ENCODE measurements around the gene LCE2C. TPM values are rescaled to one million over a fixed set of nuclear protein-coding genes. Genes with fewer than 3 reads are reported as not detected.
"Not testable (repeated sequence)": the region's sequence is repeated elsewhere in the genome, so short reads cannot be mapped to it uniquely, and the experiment has no call there.

LCE2C gene, protein sequence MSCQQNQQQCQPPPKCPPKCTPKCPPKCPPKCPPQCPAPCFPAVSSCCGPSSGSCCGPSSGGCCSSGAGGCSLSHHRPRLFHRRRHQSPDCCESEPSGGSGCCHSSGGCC
- total RNA-seq = not detected

DNA sequence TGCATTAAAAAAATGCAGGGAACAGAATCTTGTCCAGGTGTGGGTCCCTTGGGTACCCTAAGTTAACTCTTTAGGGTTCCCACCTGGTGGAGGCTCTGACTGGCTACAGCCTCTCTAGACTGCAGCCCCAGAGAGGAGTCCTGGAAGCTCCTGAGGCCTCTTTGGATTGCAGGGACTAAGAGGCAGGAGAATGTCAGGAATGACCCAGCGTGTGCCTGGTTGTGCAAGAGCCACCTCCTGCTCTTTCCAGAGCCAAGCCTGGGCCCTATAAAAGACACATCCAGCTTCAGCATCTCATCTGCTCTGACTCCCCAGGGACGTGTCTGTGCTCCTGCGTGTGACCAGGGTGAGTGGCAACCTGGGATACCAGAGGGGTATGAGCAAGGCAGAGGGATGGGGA lies at the start of gene LCE2C:
Gene LCE2C, plus strand, starts transcription at position 297 of the 400 bp plus-strand sequence. CDS start 737 bp downstream, outside the sequence.
- H3K27me3 Mint-ChIP-seq = peaks cover 21% of the 10 kb centered on the region
- POLR2A ChIA-PET; H3K4me3 Mint-ChIP-seq; intact Hi-C loops (cut with micrococcal nuclease); H3K9me3 Mint-ChIP-seq; DNase-seq; H3K27ac Mint-ChIP-seq; H3K4me1 Mint-ChIP-seq (ENCODE audit: low read depth); CTCF ChIA-PET; H3K36me3 Mint-ChIP-seq: not testable (repeated sequence)

DNA sequence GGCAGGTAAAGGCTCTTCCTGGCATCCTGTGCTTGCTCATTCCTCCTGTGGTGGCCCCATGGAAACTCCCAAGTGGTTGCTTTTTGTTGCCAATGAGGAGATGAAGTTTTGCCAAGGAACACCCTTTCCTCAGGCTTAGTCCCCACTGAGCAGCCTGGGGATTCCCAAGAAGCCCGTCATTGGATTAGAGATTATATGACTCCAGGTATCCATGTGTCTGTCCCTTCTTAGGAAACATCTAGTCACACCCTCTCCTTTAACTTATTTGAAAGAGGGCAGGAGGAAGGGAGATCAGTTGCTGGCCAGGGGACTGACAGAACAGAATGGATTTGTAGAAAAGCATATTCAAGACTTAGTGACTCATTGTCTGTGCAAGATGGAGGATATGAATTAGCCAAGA lies 48.3 kb upstream of the LCE2C start:
- H3K27ac Mint-ChIP-seq = no peak overlapping the region
- no peaks in the 10 kb centered on the region for H3K36me3 Mint-ChIP-seq
- H3K9me3 Mint-ChIP-seq = no peaks in the 10 kb centered on the region
- intact Hi-C loops (cut with micrococcal nuclease) = no loop called here
- H3K4me3 Mint-ChIP-seq = no peak overlapping the region
- DNase-seq = no peak
- H3K4me1 Mint-ChIP-seq (ENCODE audit: low read depth) = peaks cover 2% of the 10 kb centered on the region
- POLR2A ChIA-PET = no interaction called here
- H3K27me3 Mint-ChIP-seq = peaks cover 39% of the 10 kb centered on the region
- CTCF ChIA-PET = no interaction called here

DNA sequence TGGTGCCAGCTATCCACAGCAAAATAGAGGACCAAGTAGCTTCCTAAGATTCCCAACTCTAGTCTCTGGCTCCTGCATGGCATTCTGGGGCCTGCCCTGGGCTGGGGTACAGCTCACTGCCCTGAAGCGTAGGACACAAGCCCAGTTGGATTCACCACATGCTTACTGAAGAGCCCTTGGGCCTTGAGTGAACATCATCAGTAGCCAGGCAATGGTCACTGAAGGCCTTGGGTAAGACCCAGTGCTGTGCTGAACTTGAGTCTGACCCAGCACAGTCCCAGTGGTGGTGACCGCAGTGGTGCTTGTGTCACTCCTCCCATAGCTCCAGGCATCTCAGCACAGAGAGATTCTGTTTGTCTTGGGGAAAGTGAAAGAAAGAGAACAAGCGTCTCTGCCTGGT lies 44.5 kb upstream of the LCE2C start:
- no peak for DNase-seq
- ChIA-PET CTCF (interaction anchor here (1.3 kb wide), 1 partner anchor 23 kb away, joined by 8 read pairs; no protein-coding TSS in a partner anchor), POLR2A (no interaction called here)
- Mint-ChIP-seq H3K27ac (no peak overlapping the region), H3K9me3 (no peaks in the 10 kb centered on the region), H3K36me3 (no peaks in the 10 kb centered on the region), H3K4me3 (no peak overlapping the region), H3K27me3 (peaks cover 23% of the 10 kb centered on the region), H3K4me1 (ENCODE audit: low read depth) (no peaks in the 10 kb centered on the region)
- intact Hi-C loops (cut with micrococcal nuclease) = no loop called here

DNA sequence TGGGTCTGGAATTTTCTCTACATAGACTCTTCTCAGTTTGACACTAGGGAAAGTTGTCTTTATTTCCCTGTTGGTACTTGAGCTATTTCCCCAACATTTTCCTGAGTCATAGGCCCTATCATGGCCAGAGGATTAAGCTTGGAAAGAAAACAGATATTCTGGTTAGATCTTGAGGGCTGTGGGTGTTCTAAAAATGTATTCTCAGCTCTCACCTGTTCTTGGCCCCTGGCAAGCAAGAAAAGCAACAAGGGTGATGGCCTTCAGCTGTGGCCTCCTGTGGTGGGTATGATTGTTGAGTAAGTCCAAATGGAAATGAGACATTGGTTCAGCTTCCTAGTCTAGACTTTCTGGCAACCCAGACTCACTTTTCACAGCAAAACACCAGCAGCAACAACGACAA lies 34.7 kb upstream of the LCE2C start:
- no peaks in the 10 kb centered on the region for H3K36me3 Mint-ChIP-seq
- no peak overlapping the region for H3K4me3 Mint-ChIP-seq
- H3K27ac Mint-ChIP-seq = no peak overlapping the region
- H3K9me3 Mint-ChIP-seq = peaks cover 6% of the 10 kb centered on the region
- DNase-seq = no peak
- intact Hi-C loops (cut with micrococcal nuclease) = no loop called here
- ChIA-PET CTCF (interaction anchor here (2.3 kb wide), 1 partner anchor 14 kb away, joined by 10 read pairs; no protein-coding TSS in a partner anchor), POLR2A (no interaction called here)
- H3K4me1 Mint-ChIP-seq (ENCODE audit: low read depth) = no peaks in the 10 kb centered on the region
- peaks cover 4% of the 10 kb centered on the region for H3K27me3 Mint-ChIP-seq

DNA sequence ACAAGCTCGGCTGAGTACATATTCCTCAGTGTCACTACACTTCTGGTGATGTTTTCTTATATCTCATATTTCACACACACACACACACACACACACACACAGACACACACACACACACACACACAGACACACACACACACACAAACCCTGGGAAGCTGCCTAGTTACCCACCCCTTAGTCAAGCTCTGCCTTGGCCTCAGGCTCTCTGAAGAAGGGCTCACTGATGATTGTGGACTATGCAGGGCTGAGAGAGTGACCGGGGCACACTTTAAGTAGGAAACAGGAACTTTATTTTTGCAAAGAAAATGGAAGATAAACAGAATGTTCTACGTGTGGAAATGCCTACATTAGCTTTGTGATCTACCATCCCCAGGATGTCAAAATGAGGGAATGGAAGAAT lies 31.1 kb upstream of the LCE2C start:
- Mint-ChIP-seq H3K9me3 (peaks cover 2% of the 10 kb centered on the region), H3K27me3 (peaks cover 17% of the 10 kb centered on the region), H3K27ac (no peak overlapping the region), H3K36me3 (no peaks in the 10 kb centered on the region), H3K4me1 (ENCODE audit: low read depth) (no peaks in the 10 kb centered on the region), H3K4me3 (no peak overlapping the region)
- CTCF ChIA-PET = interaction anchor here (1.7 kb wide), 1 partner anchor 9 kb away, joined by 5 read pairs; no protein-coding TSS in a partner anchor
- no peak for DNase-seq
- intact Hi-C loops (cut with micrococcal nuclease) = no loop called here
- POLR2A ChIA-PET = interaction anchor here (0.6 kb wide), 1 partner anchor 10 kb away, joined by 3 read pairs; no protein-coding TSS in a partner anchor

DNA sequence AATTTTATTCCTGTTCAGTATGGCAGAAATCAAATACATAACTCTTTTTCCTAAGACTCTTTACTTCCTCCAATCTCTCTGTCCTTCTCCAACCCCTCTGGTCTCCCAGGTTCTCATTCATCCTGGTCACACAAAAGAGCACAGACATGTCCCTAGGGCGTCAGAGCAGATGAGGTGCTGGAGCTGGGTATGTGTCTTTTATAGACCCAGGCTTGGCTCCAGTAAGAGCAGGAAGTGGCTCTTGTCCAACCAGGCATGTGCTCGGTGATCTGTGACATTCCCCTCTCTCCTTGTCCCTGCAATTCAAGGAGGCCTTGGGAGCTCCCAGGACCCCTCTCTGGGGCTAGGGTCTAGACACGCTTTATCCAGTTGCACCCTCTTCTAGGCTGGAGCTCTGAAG lies 29.9 kb upstream of the LCE2C start:
- Mint-ChIP-seq H3K4me1 (ENCODE audit: low read depth) (no peaks in the 10 kb centered on the region), H3K4me3 (no peak overlapping the region), H3K27ac (no peak overlapping the region), H3K36me3 (no peaks in the 10 kb centered on the region), H3K9me3 (no peaks in the 10 kb centered on the region), H3K27me3 (peaks cover 19% of the 10 kb centered on the region)
- ChIA-PET CTCF (no interaction called here), POLR2A (no interaction called here)
- intact Hi-C loops (cut with micrococcal nuclease) = no loop called here
- no peak for DNase-seq

DNA sequence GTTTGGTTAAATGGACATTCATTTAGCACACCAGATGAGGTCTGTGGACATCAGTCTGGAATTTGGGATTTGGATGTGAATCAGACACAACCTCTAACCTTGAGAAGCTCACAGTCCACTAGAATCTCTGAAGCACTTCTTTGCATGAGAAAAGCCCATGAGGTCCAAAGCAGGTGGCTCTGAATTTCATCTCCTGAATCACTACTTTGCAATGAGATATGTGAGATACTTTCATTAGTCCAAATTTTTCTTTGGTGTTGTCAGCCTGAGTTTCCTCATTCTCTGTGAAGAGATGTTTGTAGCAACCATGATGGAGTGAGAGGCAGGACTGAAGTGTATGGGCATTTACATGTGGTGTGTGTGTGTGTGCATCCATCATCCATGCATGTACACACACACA lies 28.4 kb upstream of the LCE2C start:
- Mint-ChIP-seq H3K27ac (no peak overlapping the region), H3K4me1 (ENCODE audit: low read depth) (no peaks in the 10 kb centered on the region), H3K36me3 (no peaks in the 10 kb centered on the region), H3K4me3 (no peak overlapping the region), H3K9me3 (no peaks in the 10 kb centered on the region), H3K27me3 (peaks cover 19% of the 10 kb centered on the region)
- ChIA-PET CTCF (no interaction called here), POLR2A (no interaction called here)
- intact Hi-C loops (cut with micrococcal nuclease) = no loop called here
- DNase-seq = no peak

DNA sequence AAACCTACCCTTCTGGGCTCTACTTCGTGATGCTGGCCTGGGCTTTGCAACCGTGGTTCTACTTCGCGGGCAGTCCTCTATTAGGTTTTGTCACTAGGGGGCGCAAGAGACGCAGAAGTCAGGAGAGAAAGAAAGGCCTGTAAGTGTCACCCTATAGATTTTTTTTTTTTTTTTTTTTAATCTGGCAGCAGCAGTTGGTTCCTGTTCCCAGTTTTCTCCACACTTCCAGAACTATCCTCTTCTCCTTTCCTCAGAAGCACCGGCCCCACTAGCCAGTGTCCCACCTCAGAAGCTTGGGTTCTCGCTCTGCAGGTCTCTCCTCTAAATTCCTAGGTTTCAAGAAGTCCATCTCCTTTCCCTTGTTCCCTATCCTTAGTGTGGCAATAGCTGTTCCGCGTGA lies 21.0 kb upstream of the LCE2C start:
- intact Hi-C loops (cut with micrococcal nuclease) = loop anchor here (2.0 kb wide), 1 partner anchor 569 kb away; no protein-coding TSS in a partner anchor
- Mint-ChIP-seq H3K4me3 (no peak overlapping the region), H3K27me3 (peaks cover 9% of the 10 kb centered on the region), H3K36me3 (no peaks in the 10 kb centered on the region), H3K9me3 (no peaks in the 10 kb centered on the region), H3K4me1 (ENCODE audit: low read depth) (peaks cover 3% of the 10 kb centered on the region), H3K27ac (no peak overlapping the region)
- peak; percentile 69 for DNase-seq
- ChIA-PET POLR2A (interaction anchor here (0.5 kb wide), 1 partner anchor 11 kb away, joined by 3 read pairs; no protein-coding TSS in a partner anchor), CTCF (interaction anchor here (0.7 to 2.1 kb wide), 16 partner anchors 9 to 572 kb away, joined by 3 to 10 read pairs (median 4); partner anchors contain the start of gene LCE2D)

DNA sequence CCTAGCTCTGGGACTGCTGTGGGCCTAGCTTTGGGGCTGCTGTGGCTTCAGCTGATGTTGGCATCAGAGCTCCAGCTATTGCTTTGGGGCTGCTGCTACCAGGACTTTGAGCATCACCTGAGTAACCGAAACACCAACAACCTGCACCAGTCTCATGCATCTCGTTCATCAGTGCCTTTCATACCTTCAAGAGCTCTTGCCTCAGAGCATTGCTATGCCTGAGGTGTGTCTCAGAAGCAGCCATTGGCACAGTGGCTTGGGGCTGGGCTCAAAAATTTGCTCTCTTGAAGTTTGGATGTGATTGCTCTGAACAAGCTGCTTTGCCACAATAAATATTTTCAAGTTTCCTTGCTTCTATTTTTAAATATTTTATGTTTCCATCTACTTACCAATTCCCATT lies 18.6 kb upstream of the LCE2C start:
- Mint-ChIP-seq H3K4me3 (no peak overlapping the region), H3K4me1 (ENCODE audit: low read depth) (peaks cover 3% of the 10 kb centered on the region), H3K36me3 (no peaks in the 10 kb centered on the region), H3K27me3 (peaks cover 5% of the 10 kb centered on the region), H3K27ac (no peak overlapping the region), H3K9me3 (no peaks in the 10 kb centered on the region)
- intact Hi-C loops (cut with micrococcal nuclease) = no loop called here
- DNase-seq = no peak
- CTCF ChIA-PET = interaction anchor here (0.6 kb wide), 1 partner anchor 120 kb away, joined by 3 read pairs; no protein-coding TSS in a partner anchor
- POLR2A ChIA-PET = no interaction called here

DNA sequence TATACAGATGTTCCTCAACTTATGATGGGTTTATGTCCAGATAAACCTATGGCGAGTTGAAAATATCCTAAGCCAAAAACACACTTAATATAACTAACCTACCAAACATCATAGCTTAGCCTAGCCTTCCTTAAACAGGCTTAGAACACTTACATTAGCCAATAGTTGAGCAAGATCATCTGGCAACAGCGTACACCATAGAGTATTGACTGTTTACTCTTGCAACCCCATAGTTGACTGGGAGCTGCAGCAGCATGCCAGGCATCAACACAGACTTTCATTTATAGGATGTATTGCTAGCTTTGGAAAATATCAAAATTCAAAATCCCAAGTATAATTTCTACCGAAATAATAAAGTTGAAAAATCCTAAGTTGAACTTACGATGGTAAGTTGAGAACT lies 17.4 kb upstream of the LCE2C start:
- ChIA-PET CTCF (no interaction called here), POLR2A (no interaction called here)
- H3K36me3 Mint-ChIP-seq = no peaks in the 10 kb centered on the region
- intact Hi-C loops (cut with micrococcal nuclease) = no loop called here
- no peak for DNase-seq
- H3K4me1 Mint-ChIP-seq (ENCODE audit: low read depth) = peaks cover 3% of the 10 kb centered on the region
- H3K4me3 Mint-ChIP-seq = no peak overlapping the region
- H3K27me3 Mint-ChIP-seq = peaks cover 2% of the 10 kb centered on the region
- no peak overlapping the region for H3K27ac Mint-ChIP-seq
- H3K9me3 Mint-ChIP-seq = no peaks in the 10 kb centered on the region

DNA sequence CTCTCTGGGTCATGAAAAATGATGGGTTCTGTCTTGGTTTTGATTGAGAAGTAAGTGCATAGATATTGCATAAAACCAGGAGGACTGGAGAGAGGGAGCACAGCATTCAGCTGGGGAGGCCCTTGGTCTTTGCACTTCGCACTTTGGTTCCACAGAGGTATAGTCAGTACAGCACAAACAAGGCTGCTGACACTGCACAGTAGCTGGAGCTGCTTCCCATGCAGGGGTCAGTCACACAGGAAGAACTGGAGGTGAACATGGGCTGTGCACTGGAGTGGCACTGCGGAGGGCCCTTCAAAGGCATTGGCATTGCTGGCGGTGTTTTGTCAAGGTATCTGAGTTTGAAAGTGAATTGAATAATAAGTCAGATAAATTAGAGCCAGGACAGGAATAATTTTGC lies 16.4 kb upstream of the LCE2C start:
- no peak for DNase-seq
- H3K4me3 Mint-ChIP-seq = no peak overlapping the region
- H3K36me3 Mint-ChIP-seq = no peaks in the 10 kb centered on the region
- ChIA-PET CTCF (no interaction called here), POLR2A (no interaction called here)
- H3K27ac Mint-ChIP-seq = no peak overlapping the region
- H3K9me3 Mint-ChIP-seq = no peaks in the 10 kb centered on the region
- peaks cover 3% of the 10 kb centered on the region for H3K4me1 Mint-ChIP-seq (ENCODE audit: low read depth)
- intact Hi-C loops (cut with micrococcal nuclease) = no loop called here
- H3K27me3 Mint-ChIP-seq = peaks cover 2% of the 10 kb centered on the region

DNA sequence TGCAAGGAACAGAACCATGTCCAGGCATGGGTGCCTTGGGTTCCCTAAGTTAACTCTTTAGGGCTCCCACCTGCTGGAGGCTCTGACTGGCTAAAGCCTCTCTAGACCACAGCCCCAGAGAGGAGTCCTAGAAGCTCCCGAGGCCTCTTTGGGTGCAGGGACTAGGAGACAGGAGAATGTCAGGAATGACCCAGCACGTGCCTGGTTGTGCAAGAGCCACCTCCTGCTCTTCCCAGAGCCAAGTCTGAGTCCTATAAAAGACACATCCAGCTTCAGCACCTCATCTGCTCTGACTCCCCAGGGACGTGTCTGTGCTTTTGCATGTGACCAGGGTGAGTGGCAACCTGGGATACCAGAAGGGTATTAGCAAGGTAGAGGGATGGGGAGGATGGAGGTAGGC lies 12.0 kb upstream of the LCE2C start, which contains the start of gene LCE2D:
Gene LCE2D, plus strand, starts transcription at position 283 of the 400 bp plus-strand sequence. CDS start 726 bp downstream, outside the sequence.
- POLR2A ChIA-PET = no interaction called here
- H3K36me3 Mint-ChIP-seq = no peaks in the 10 kb centered on the region
- H3K4me3 Mint-ChIP-seq = no peak within 1 kb of the TSS
- intact Hi-C loops (cut with micrococcal nuclease) = no loop called here
- no peak for DNase-seq
- no peaks in the 10 kb centered on the region for H3K4me1 Mint-ChIP-seq (ENCODE audit: low read depth)
- CTCF ChIA-PET = interaction anchor here (1.8 kb wide), 1 partner anchor 9 kb away, joined by 6 read pairs; no protein-coding TSS in a partner anchor
- H3K27ac Mint-ChIP-seq = no peak within 1 kb of the TSS
- H3K27me3 Mint-ChIP-seq = peaks cover 4% of the 10 kb centered on the region
- no peaks in the 10 kb centered on the region for H3K9me3 Mint-ChIP-seq

DNA sequence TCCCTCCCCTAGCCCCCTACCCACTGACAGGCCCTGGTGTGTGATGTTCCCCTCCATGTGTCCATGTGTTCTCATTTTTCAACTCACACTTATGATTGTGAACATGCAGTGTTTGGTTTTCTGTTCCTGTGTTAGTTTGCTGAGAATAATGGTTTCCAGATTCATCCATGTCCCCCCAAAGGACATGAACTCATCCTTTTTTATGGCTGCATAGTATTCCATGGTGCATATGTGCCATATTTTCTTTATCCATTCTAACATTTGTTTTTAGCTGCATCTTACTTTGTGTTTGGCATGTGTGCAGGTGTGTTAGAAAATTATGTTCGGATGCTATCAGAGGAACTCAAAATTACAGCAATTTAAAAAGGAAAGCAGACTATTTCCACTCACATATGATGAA lies 8.9 kb upstream of the LCE2C start:
- intact Hi-C loops (cut with micrococcal nuclease); H3K9me3 Mint-ChIP-seq; POLR2A ChIA-PET; DNase-seq; CTCF ChIA-PET; H3K27me3 Mint-ChIP-seq; H3K36me3 Mint-ChIP-seq; H3K27ac Mint-ChIP-seq; H3K4me1 Mint-ChIP-seq (ENCODE audit: low read depth); H3K4me3 Mint-ChIP-seq: not testable (repeated sequence)

All from activated CD4-positive, alpha-beta memory T cell treated with anti-CD3 and anti-CD28 coated beads for 36 hours (primary cell).